SK-N-SH treated with all-trans-retinoic acid at 6 μM for 48 hours (cell line): ENCODE measurements around the gene THSD4.

Source experiments
- BACH2 ChIP-seq: fragments of 250-450 bp; sonication (Bioruptor Pico); IDR thresholded peaks from 2 replicates; pipeline ENCODE4 v1.9.0; 2021; ENCODE audit warnings: mild to moderate bottlenecking, borderline replicate concordance
- CSDC2 ChIP-seq: fragments of 250-450 bp; sonication (Bioruptor Pico); IDR thresholded peaks from 2 replicates; pipeline ENCODE4 v1.5.0; 2020; ENCODE audit warnings: mild to moderate bottlenecking, moderate library complexity
- RARB ChIP-seq: fragments of 250-450 bp; sonication (Bioruptor Pico); IDR thresholded peaks from 2 replicates; pipeline ENCODE4 v1.8.0; 2021; ENCODE audit warnings: mild to moderate bottlenecking, moderate library complexity
- SNAI2 ChIP-seq: fragments of 250-450 bp; sonication (Bioruptor Pico); IDR thresholded peaks from 2 replicates; pipeline ENCODE4 v1.5.0; 2020; ENCODE audit warnings: mild to moderate bottlenecking, moderate library complexity
- TCF4 ChIP-seq: fragments of 250-450 bp; sonication (Bioruptor Pico); IDR thresholded peaks from 2 replicates; pipeline ENCODE4 v1.8.0; 2021; ENCODE audit warnings: mild to moderate bottlenecking, moderate library complexity, borderline replicate concordance
- TOX ChIP-seq: fragments of 250-450 bp; sonication (Bioruptor Pico); IDR thresholded peaks from 2 replicates; pipeline ENCODE4 v1.8.0; 2021; ENCODE audit warnings: mild to moderate bottlenecking, moderate library complexity, borderline replicate concordance
- ZC3H10 ChIP-seq: fragments of 250-450 bp; sonication (Bioruptor Pico); IDR thresholded peaks from 2 replicates; pipeline ENCODE4 v1.5.1; 2021; ENCODE audit warnings: mild to moderate bottlenecking, moderate library complexity
- ZNF70 ChIP-seq: fragments of 450-650 bp; formaldehyde crosslinking; IDR thresholded peaks from 2 replicates; pipeline ENCODE4 v1.5.0; 2020; ENCODE audit warnings: mild to moderate bottlenecking, moderate library complexity
- ZNF8 ChIP-seq: fragments of 450-650 bp; formaldehyde crosslinking; IDR thresholded peaks from 2 replicates; pipeline ENCODE4 v1.5.0; 2020; ENCODE audit warnings: mild to moderate bottlenecking, moderate library complexity
- TF ChIP-seq, protein P1 (sequence below): fragments of 250-450 bp; sonication (Bioruptor Pico); IDR thresholded peaks from 2 replicates; pipeline ENCODE4 v1.5.1; 2020; ENCODE audit warnings: low read depth, mild to moderate bottlenecking, moderate library complexity
- TF ChIP-seq, protein P2 (sequence below): fragments of 250-450 bp; sonication (Bioruptor Pico); IDR thresholded peaks from 2 replicates; pipeline ENCODE4 v1.5.1; 2021; ENCODE audit warnings: mild to moderate bottlenecking, moderate library complexity

- TF ChIP-seq SNAI2 (CRISPR knock-in tag) (no peak), ZC3H10 (no peak), RARB (no peak), TOX (CRISPR knock-in tag) (no peak), TCF4 (CRISPR knock-in tag) (no peak), ZNF70 (CRISPR knock-in tag) (no peak), CSDC2 (CRISPR knock-in tag) (no peak), BACH2 (no peak), ZNF8 (CRISPR knock-in tag) (no peak)
- TF ChIP-seq, protein P1, sequence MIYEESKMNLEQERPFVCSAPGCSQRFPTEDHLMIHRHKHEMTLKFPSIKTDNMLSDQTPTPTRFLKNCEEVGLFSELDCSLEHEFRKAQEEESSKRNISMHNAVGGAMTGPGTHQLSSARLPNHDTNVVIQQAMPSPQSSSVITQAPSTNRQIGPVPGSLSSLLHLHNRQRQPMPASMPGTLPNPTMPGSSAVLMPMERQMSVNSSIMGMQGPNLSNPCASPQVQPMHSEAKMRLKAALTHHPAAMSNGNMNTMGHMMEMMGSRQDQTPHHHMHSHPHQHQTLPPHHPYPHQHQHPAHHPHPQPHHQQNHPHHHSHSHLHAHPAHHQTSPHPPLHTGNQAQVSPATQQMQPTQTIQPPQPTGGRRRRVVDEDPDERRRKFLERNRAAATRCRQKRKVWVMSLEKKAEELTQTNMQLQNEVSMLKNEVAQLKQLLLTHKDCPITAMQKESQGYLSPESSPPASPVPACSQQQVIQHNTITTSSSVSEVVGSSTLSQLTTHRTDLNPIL (CRISPR knock-in tag): no peak
- TF ChIP-seq, protein P2, sequence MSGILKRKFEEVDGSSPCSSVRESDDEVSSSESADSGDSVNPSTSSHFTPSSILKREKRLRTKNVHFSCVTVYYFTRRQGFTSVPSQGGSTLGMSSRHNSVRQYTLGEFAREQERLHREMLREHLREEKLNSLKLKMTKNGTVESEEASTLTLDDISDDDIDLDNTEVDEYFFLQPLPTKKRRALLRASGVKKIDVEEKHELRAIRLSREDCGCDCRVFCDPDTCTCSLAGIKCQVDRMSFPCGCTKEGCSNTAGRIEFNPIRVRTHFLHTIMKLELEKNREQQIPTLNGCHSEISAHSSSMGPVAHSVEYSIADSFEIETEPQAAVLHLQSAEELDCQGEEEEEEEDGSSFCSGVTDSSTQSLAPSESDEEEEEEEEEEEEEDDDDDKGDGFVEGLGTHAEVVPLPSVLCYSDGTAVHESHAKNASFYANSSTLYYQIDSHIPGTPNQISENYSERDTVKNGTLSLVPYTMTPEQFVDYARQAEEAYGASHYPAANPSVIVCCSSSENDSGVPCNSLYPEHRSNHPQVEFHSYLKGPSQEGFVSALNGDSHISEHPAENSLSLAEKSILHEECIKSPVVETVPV (CRISPR knock-in tag): no peak
These were observed 321.6 kb downstream of the THSD4 start for GRCh38 chr15:71436854-71437253.
